WTC11 (cell line): ENCODE results near the gene ADARB2.

ENCODE experiments used
- CTCF ChIP-seq: fragments of 200-600 bp; IDR thresholded peaks from 2 replicates; pipeline ENCODE4 v1.8.0; 2022; ENCODE audit warnings: antibody characterized with exemption
- E2F4 ChIP-seq: sonication (generic); formaldehyde crosslinking; IDR thresholded peaks from 2 replicates; pipeline ENCODE4 v1.8.1; 2022; ENCODE audit warnings: low read depth, mild to moderate bottlenecking, moderate library complexity, missing genetic modification reagents, borderline replicate concordance
- ERG ChIP-seq: fragments of 250-450 bp; sonication (Bioruptor Pico); IDR thresholded peaks from 2 replicates; pipeline ENCODE4 v1.8.0; 2021; ENCODE audit warnings: mild to moderate bottlenecking
- ETV6 ChIP-seq: sonication (generic); formaldehyde crosslinking; IDR thresholded peaks from 2 replicates; pipeline ENCODE4 v1.8.1; 2022; ENCODE audit warnings: mild to moderate bottlenecking, missing genetic modification reagents
- IRF1 ChIP-seq: sonication (generic); formaldehyde crosslinking; IDR thresholded peaks from 2 replicates; pipeline ENCODE4 v1.8.0; 2023; ENCODE audit warnings: missing genetic modification reagents
- NFE2L1 ChIP-seq: sonication (generic); formaldehyde crosslinking; IDR thresholded peaks from 2 replicates; pipeline ENCODE4 v1.8.1; 2023; ENCODE audit warnings: missing genetic modification reagents
- NFYB ChIP-seq: sonication (generic); formaldehyde crosslinking; conservative IDR thresholded peaks from 2 replicates; pipeline ENCODE4 v1.8.0; 2022; ENCODE audit warnings: low read depth, missing genetic modification reagents
- PREB ChIP-seq: sonication (generic); formaldehyde crosslinking; IDR thresholded peaks from 2 replicates; pipeline ENCODE4 v1.8.1; 2022; ENCODE audit warnings: mild to moderate bottlenecking, missing genetic modification reagents, moderate library complexity, borderline replicate concordance
- RORB ChIP-seq: fragments of 250-450 bp; sonication (Bioruptor Pico); IDR thresholded peaks from 2 replicates; pipeline ENCODE4 v1.9.0; 2021; ENCODE audit warnings: mild to moderate bottlenecking
- SMAD4 ChIP-seq: sonication (generic); formaldehyde crosslinking; IDR thresholded peaks from 2 replicates; pipeline ENCODE4 v1.8.0; 2022; ENCODE audit warnings: mild to moderate bottlenecking, missing genetic modification reagents
- USF2 ChIP-seq: sonication (generic); formaldehyde crosslinking; IDR thresholded peaks from 2 replicates; pipeline ENCODE4 v1.8.1; 2023; ENCODE audit warnings: mild to moderate bottlenecking, missing genetic modification reagents, moderate library complexity
- ZBTB21 ChIP-seq: sonication (generic); formaldehyde crosslinking; IDR thresholded peaks from 2 replicates; pipeline ENCODE4 v1.8.1; 2023; ENCODE audit warnings: mild to moderate bottlenecking, missing genetic modification reagents, borderline replicate concordance
- ZNF423 ChIP-seq: fragments of 250-450 bp; sonication (Bioruptor Pico); IDR thresholded peaks from 2 replicates; pipeline ENCODE4 v2.1.2; 2022; ENCODE audit warnings: mild to moderate bottlenecking, moderate library complexity
- ZNF671 ChIP-seq: fragments of 250-450 bp; sonication (Bioruptor Pico); IDR thresholded peaks from 2 replicates; pipeline ENCODE4 v1.8.0; 2021; ENCODE audit warnings: mild to moderate bottlenecking

- TF ChIP-seq ZNF423 (CRISPR knock-in tag) = no peak
- TF ChIP-seq PREB (CRISPR knock-in tag) = no peak
- TF ChIP-seq CTCF = no peak
- no peak for TF ChIP-seq RORB (CRISPR knock-in tag)
- no peak for TF ChIP-seq NFE2L1 (CRISPR knock-in tag)
- no peak for TF ChIP-seq IRF1 (CRISPR knock-in tag)
- no peak for TF ChIP-seq ETV6
- TF ChIP-seq ZNF671 (CRISPR knock-in tag) = no peak
- no peak for TF ChIP-seq USF2 (CRISPR knock-in tag)
- no peak for TF ChIP-seq E2F4
- TF ChIP-seq ZBTB21 = no peak
- no peak for TF ChIP-seq ERG
- TF ChIP-seq NFYB (CRISPR knock-in tag) = no peak
- TF ChIP-seq SMAD4 = no peak
These were observed 335.1 kb downstream of the ADARB2 start for GRCh38 chr10:1402016-1402770.
